Loucy (cell line): ENCODE data around the gene SH3RF2.

Experiments
- H2AFZ ChIP-seq: fragments of 200-600 bp; sonication (generic); 2 replicates; pipeline ENCODE4 v1.6.0; 2016; ENCODE audit warnings: antibody characterized with exemption, mild to moderate bottlenecking, low read length, moderate library complexity
- H3F3A ChIP-seq: fragments of 200-600 bp; 2 replicates; pipeline ENCODE4 v1.6.0; 2016; ENCODE audit warnings: antibody characterized with exemption, low read depth, mild to moderate bottlenecking
- H3K27me3 ChIP-seq: fragments of 200-600 bp; sonication (generic); 2 replicates; pipeline ENCODE4 v1.6.1; 2014; ENCODE audit warnings: low read length, mild to moderate bottlenecking; ENCODE audit not compliant: insufficient read depth, poor library complexity, severe bottlenecking
- H3K36me3 ChIP-seq: fragments of 200-600 bp; sonication (generic); 2 replicates; pipeline ENCODE4 v1.6.1; 2016; ENCODE audit warnings: low read length; ENCODE audit not compliant: insufficient read depth
- H3K4me1 ChIP-seq: fragments of 200-600 bp; sonication (generic); 2 replicates; pipeline ENCODE4 v1.5.1; 2014; ENCODE audit warnings: low read length, mild to moderate bottlenecking; ENCODE audit not compliant: insufficient read depth, poor library complexity, severe bottlenecking
- H3K4me2 ChIP-seq: fragments of 200-600 bp; sonication (generic); 2 replicates; pipeline ENCODE4 v1.6.0; 2014; ENCODE audit warnings: antibody characterized with exemption, low read length, low read depth, mild to moderate bottlenecking; ENCODE audit not compliant: poor library complexity, severe bottlenecking
- H3K4me3 ChIP-seq: fragments of 200-600 bp; sonication (generic); 2 replicates; pipeline ENCODE4 v1.5.1; 2014; ENCODE audit warnings: low read length, mild to moderate bottlenecking, mixed read lengths; ENCODE audit not compliant: poor library complexity, severe bottlenecking
- H3K79me2 ChIP-seq: fragments of 200-600 bp; sonication (generic); 2 replicates; pipeline ENCODE4 v1.6.1; 2014; ENCODE audit warnings: low read length; ENCODE audit not compliant: insufficient read depth
- H3K9ac ChIP-seq: fragments of 200-600 bp; sonication (generic); 2 replicates; pipeline ENCODE4 v1.6.0; 2014; ENCODE audit warnings: mild to moderate bottlenecking, low read depth, low read length, moderate library complexity; ENCODE audit not compliant: poor library complexity, severe bottlenecking
- H3K9me2 ChIP-seq: fragments of 200-600 bp; sonication (generic); replicated peaks from 2 replicates; pipeline ENCODE4 v1.6.1; 2016; ENCODE audit warnings: low read depth, low read length, mixed read lengths
- H3K9me3 ChIP-seq: fragments of 200-600 bp; sonication (generic); 2 replicates; pipeline ENCODE4 v1.6.1; 2014; ENCODE audit warnings: mild to moderate bottlenecking, antibody characterized with exemption, low read length, low read depth; ENCODE audit not compliant: insufficient read depth
- H4K20me1 ChIP-seq: fragments of 200-600 bp; sonication (generic); 2 replicates; pipeline ENCODE4 v1.6.0; 2014; ENCODE audit warnings: antibody characterized with exemption, low read length, mild to moderate bottlenecking; ENCODE audit not compliant: insufficient read depth, poor library complexity, severe bottlenecking
- EZH2phosphoT487 ChIP-seq: fragments of 200-600 bp; IDR thresholded peaks from 2 replicates; pipeline ENCODE4 v1.6.1; 2018; ENCODE audit warnings: antibody characterized with exemption, mild to moderate bottlenecking, moderate library complexity, borderline replicate concordance
- TF ChIP-seq, protein P1 (sequence below): fragments of 200-600 bp; sonication (generic); conservative IDR thresholded peaks from 2 replicates; pipeline ENCODE4 v1.5.1; 2014; ENCODE audit warnings: mild to moderate bottlenecking, antibody characterized with exemption, low read length

The SH3RF2 gene

GRCh38 chr5:145939540-145940065, 3.2 kb downstream of the SH3RF2 start:
- H3K4me3 ChIP-seq: no peak overlapping the region
- no peaks in the 10 kb centered on the region for H3F3A ChIP-seq
- H3K36me3 ChIP-seq: no peaks in the 10 kb centered on the region
- no peaks in the 10 kb centered on the region for H4K20me1 ChIP-seq
- H2AFZ ChIP-seq: no peak overlapping the region
- H3K27me3 ChIP-seq: no peaks in the 10 kb centered on the region
- TF ChIP-seq EZH2phosphoT487: no peak
- TF ChIP-seq, protein P1, sequence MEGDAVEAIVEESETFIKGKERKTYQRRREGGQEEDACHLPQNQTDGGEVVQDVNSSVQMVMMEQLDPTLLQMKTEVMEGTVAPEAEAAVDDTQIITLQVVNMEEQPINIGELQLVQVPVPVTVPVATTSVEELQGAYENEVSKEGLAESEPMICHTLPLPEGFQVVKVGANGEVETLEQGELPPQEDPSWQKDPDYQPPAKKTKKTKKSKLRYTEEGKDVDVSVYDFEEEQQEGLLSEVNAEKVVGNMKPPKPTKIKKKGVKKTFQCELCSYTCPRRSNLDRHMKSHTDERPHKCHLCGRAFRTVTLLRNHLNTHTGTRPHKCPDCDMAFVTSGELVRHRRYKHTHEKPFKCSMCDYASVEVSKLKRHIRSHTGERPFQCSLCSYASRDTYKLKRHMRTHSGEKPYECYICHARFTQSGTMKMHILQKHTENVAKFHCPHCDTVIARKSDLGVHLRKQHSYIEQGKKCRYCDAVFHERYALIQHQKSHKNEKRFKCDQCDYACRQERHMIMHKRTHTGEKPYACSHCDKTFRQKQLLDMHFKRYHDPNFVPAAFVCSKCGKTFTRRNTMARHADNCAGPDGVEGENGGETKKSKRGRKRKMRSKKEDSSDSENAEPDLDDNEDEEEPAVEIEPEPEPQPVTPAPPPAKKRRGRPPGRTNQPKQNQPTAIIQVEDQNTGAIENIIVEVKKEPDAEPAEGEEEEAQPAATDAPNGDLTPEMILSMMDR: no peak
- H3K9ac ChIP-seq: no peak overlapping the region
- H3K9me2 ChIP-seq: no peaks in the 10 kb centered on the region
- H3K4me1 ChIP-seq: peaks cover 21% of the 10 kb centered on the region
- no peaks in the 10 kb centered on the region for H3K79me2 ChIP-seq
- H3K9me3 ChIP-seq: no peaks in the 10 kb centered on the region
- no peak overlapping the region for H3K4me2 ChIP-seq

DNA sequence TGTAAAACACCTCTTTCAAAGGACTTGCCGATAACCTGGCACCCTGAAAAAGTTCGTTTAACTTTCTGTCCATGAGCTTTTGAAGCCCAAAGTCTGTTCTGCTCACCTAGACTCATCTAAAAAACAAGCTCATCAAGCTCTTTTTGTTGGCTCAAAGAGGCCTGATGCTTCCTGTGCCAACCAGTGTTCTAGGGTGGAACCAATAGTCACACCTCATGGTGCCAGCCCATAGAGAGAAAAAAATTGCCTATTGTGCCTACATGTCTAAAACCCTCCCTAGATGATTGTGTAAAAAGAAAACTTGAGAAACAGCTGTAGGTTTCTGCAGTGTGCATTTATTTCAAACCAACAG, 4.7 kb downstream of the SH3RF2 start:
- H3K79me2 ChIP-seq: no peaks in the 10 kb centered on the region
- H3K27me3 ChIP-seq: no peaks in the 10 kb centered on the region
- H3K9me3 ChIP-seq: no peaks in the 10 kb centered on the region
- H3K4me2 ChIP-seq: no peak overlapping the region
- peaks cover 15% of the 10 kb centered on the region for H3K4me1 ChIP-seq
- H3K9ac ChIP-seq: no peak overlapping the region
- 0 out of 2 replicates have a peak overlapping the region, but pooled peaks have one; percentile 25 for H2AFZ ChIP-seq
- H3K4me3 ChIP-seq: no peak overlapping the region
- no peaks in the 10 kb centered on the region for H3F3A ChIP-seq
- H3K9me2 ChIP-seq: no peaks in the 10 kb centered on the region
- H3K36me3 ChIP-seq: no peaks in the 10 kb centered on the region
- TF ChIP-seq EZH2phosphoT487: no peak
- TF ChIP-seq, protein P1: no peak
- no peaks in the 10 kb centered on the region for H4K20me1 ChIP-seq

DNA sequence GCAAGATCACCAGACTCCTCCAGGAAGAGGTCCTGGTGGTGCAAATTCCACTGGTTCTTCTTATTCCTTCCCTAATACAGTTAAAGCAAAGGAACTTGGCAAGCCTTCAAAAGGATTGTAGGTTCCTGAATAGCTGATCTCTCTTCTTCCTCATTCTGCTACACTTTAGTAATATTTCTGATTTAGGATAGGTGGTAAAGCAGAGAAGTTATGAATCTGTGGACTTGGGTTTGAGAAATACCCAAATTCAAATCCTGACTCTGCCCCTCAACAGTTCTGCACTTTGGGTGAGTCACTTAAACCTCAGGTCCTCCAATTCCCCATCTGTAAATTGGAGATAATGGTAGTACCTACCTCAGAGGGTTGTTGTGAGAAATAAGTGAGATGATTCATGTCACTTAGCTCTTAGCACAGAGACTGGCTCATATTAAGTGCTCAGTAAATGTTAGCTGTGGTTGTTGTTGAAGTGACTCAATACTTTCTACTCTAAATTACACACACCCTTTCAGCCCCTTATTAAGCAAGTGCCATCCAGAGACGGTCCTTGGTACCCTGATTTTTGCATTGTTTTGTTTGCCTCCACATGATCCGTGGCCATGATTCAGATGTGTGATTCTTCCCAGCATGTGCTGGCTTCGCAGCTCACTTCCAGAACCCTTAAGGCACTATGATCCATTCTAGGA, 5.2 kb downstream of the SH3RF2 start:
- Histone ChIP-seq H3K79me2 (no peaks in the 10 kb centered on the region), H4K20me1 (no peaks in the 10 kb centered on the region), H3K9ac (no peak overlapping the region), H3K4me1 (peaks cover 16% of the 10 kb centered on the region), H3K9me3 (no peaks in the 10 kb centered on the region), H3K4me2 (no peak overlapping the region), H3K27me3 (no peaks in the 10 kb centered on the region), H3K4me3 (no peak overlapping the region), H3K36me3 (no peaks in the 10 kb centered on the region), H3F3A (no peaks in the 10 kb centered on the region), H2AFZ (0 out of 2 replicates have a peak overlapping the region, but pooled peaks have one; percentile 25), H3K9me2 (no peaks in the 10 kb centered on the region)
- TF ChIP-seq EZH2phosphoT487: no peak
- TF ChIP-seq, protein P1: no peak
